Adrenal gland (tissue), 12 donors: Measurements from ENCODE around the gene BTBD1. TPM values are rescaled to one million over a fixed set of nuclear protein-coding genes. Genes with fewer than 3 reads are reported as not detected.
"Not testable (repeated sequence)": the region's sequence is repeated elsewhere in the genome, so short reads cannot be mapped to it uniquely, and the experiment has no call there.

Experiments
- DNase-seq, 7 donors: peaks; one replicate each; pipeline ENCODE4 v3.0.0-alpha.2; 2019 to 2020
- H3K27ac ChIP-seq, 5 donors: fragments of 200-600 bp; sonication (generic) in 4 of 5; 1 replicate in 3 of 5; 2 replicates in 2 of 5; pipeline versions ENCODE4 v1.5.1 to v1.8.0; 2016 to 2020; ENCODE audit warnings: mild to moderate bottlenecking in 1 of 5
- H3K27me3 ChIP-seq: fragments of 200-600 bp; 2 replicates; pipeline ENCODE4 v1.8.0; 2021
- H3K36me3 ChIP-seq, 2 donors: fragments of 200-600 bp; replicated peaks in 1 of 2; 1 replicate in 1 of 2; 2 replicates in 1 of 2; pipeline versions ENCODE4 v1.5.1 to v1.8.0; 2018 to 2022
- H3K4me1 ChIP-seq, 2 donors: fragments of 200-600 bp; replicated peaks in 1 of 2; 1 replicate in 1 of 2; 2 replicates in 1 of 2; pipeline versions ENCODE4 v1.5.1 to v1.8.0; 2018 to 2021
- H3K4me3 ChIP-seq, 4 donors: fragments of 200-600 bp; sonication (generic) in 3 of 4; one replicate each; pipeline ENCODE4 v1.5.1; 2016 to 2018
- H3K9me3 ChIP-seq, 3 donors: fragments of 200-600 bp; sonication (generic) in 1 of 3; replicated peaks in 1 of 3; 1 replicate in 2 of 3; 2 replicates in 1 of 3; pipeline versions ENCODE4 v1.5.1 to v1.8.0; 2016 to 2021
- CTCF ChIP-seq, 6 experiments: fragments of 450-650 bp in 4 of 6; fragments of 200-600 bp in 2 of 6; sonication (generic) in 1 of 6; IDR thresholded peaks; 1 replicate in 5 of 6; 2 replicates in 1 of 6; pipeline versions ENCODE4 v1.5.1 to v1.8.0; 2016 to 2021; ENCODE audit warnings: antibody characterized with exemption in 6 of 6, mild to moderate bottlenecking in 2 of 6, moderate library complexity in 1 of 6
- POLR2A ChIP-seq, 2 donors: fragments of 450-650 bp; IDR thresholded peaks; one replicate each; pipeline ENCODE4 v1.6.1; 2017; ENCODE audit warnings: antibody characterized with exemption in 2 of 2, mild to moderate bottlenecking in 2 of 2, moderate library complexity in 1 of 2
- WGBS, 4 donors: extraction: QIAGEN DNeasy Blood & Tissue Kit in 2 of 4; methylation state at CpG; one replicate each; pipeline versions ENCODE4 v1.1.5 to v1.1.7; 2013 to 2017; 5-methylcytosine and 5-hydroxymethylcytosine counted together
- intact Hi-C, 2 donors: fragments of 100-400 bp; cut with DNase I; formaldehyde crosslinking; loops; one replicate each; pipeline versions ENCODE4 v1.14.1 to v1.15.0; 2022 to 2023
- polyA plus RNA-seq, 3 donors: library from polyadenylated mRNA; stranded (reverse); fragments of 200-250 nt in 2 of 3; fragments of 350-450 nt in 1 of 3; fragmentation: Illumina TruSeq in 1 of 3; extraction: RNeasy Lipid Tissue Mini Kit (QIAGEN cat#74804) in 1 of 3; gene quantifications; one replicate each; pipeline ENCODE4 v1.2.3, GENCODE V29; 2013 to 2014
- total RNA-seq, 9 donors: library from RNA; depleted of rRNA in 4 of 9; stranded (reverse); fragments of >200 nt in 4 of 9; fragments of 120-200 nt in 1 of 9; fragmentation: NEBNext Ultra II Directional in 1 of 9; extraction: Animal tissue kit (Norgen Biotek cat#: 25700) in 1 of 9; gene quantifications; one replicate each; pipeline versions ENCODE4 v1.1.0 to v1.2.4, GENCODE V29; 2013 to 2023
- donor health status: healthy with polysubstance abuse.
- donor health status: Bipolar disorder and iron deficiency.
- donor health status: DM: yes; HTN: yes; CAD: no.
- donor health status: DM: no; HTN: no; CAD: no.
- donor health status: DM: no; HTN: no; CAD: no.
- donor health status: DM: yes; HTN: yes; CAD: no.

Gene BTBD1
- total and polyA plus RNA-seq, 12 donors = 7.2 to 72.6 (median 49.7) TPM

- intact Hi-C loops = no loop called here
- no peak for DNase-seq
These were observed 31.0 kb upstream of the BTBD1 start for GRCh38 chr15:83098079-83098478.

GRCh38 chr15:83094583-83094982 lies 27.5 kb upstream of the BTBD1 start:
- H3K4me1 ChIP-seq = no peaks in the 10 kb centered on the region
- WGBS, 4 donors = 77 to 92% (median 88%) methylated on average over 4 to 5 of the region's 5 CpGs
- TF ChIP-seq CTCF (IDR thresholded peaks at IDR 0.05) (no peak), POLR2A (IDR thresholded peaks at IDR 0.05) (no peak)
- H3K4me3 ChIP-seq = no peak overlapping the region
- H3K27me3 ChIP-seq = no peaks in the 10 kb centered on the region
- H3K36me3 ChIP-seq = no peaks in the 10 kb centered on the region
- no peaks in the 10 kb centered on the region for H3K9me3 ChIP-seq
- no peak overlapping the region for H3K27ac ChIP-seq
- no peak for DNase-seq
- intact Hi-C loops = no loop called here

More at GRCh38 chr15:83098079-83098478, 31.0 kb upstream of the BTBD1 start:
- no peaks in the 10 kb centered on the region for H3K4me1 ChIP-seq
- no peak overlapping the region for H3K27ac ChIP-seq
- TF ChIP-seq POLR2A (IDR thresholded peaks at IDR 0.05) (no peak), CTCF (IDR thresholded peaks at IDR 0.05) (no peak)
- no peaks in the 10 kb centered on the region for H3K36me3 ChIP-seq
- no peaks in the 10 kb centered on the region for H3K27me3 ChIP-seq
- H3K4me3 ChIP-seq = no peak overlapping the region
- H3K9me3 ChIP-seq = no peaks in the 10 kb centered on the region

GRCh38 chr15:83092309-83092976 lies 25.4 kb upstream of the BTBD1 start:
- TF ChIP-seq POLR2A (IDR thresholded peaks at IDR 0.05) (peak; percentile 37 to 53), CTCF (IDR thresholded peaks at IDR 0.05) (no peak)
- WGBS, 4 donors = 66 to 78% (median 70%) methylated on average over 4 of the region's 4 CpGs
- peak in 5 of 7 donors; percentile 38 to 70 (median 61) for DNase-seq
- Histone ChIP-seq H3K9me3 (no peaks in the 10 kb centered on the region), H3K36me3 (no peaks in the 10 kb centered on the region), H3K4me1 (no peaks in the 10 kb centered on the region), H3K4me3 (no peak overlapping the region), H3K27me3 (no peaks in the 10 kb centered on the region), H3K27ac (peak overlapping the region in 2 of 5 donors; percentile 42 to 67)
- intact Hi-C loops = no loop called here

- H3K4me1 ChIP-seq, H3K4me3 ChIP-seq, H3K36me3 ChIP-seq, H3K9me3 ChIP-seq, DNase-seq, H3K27me3 ChIP-seq, intact Hi-C loops: not testable (repeated sequence)
- WGBS, 4 donors = 77 to 83% (median 80%) methylated on average over 3 of the region's 3 CpGs
- peak overlapping the region in 2 of 5 donors; percentile 42 to 67 for H3K27ac ChIP-seq
These were observed 24.9 kb upstream of the BTBD1 start for GRCh38 chr15:83091965-83092308.

- Histone ChIP-seq H3K27me3 (no peaks in the 10 kb centered on the region), H3K36me3 (no peaks in the 10 kb centered on the region), H3K4me1 (no peaks in the 10 kb centered on the region), H3K4me3 (no peak overlapping the region), H3K9me3 (no peaks in the 10 kb centered on the region), H3K27ac (no peak overlapping the region)
- intact Hi-C loops = no loop called here
- TF ChIP-seq CTCF (IDR thresholded peaks at IDR 0.05) = no peak
- TF ChIP-seq POLR2A (IDR thresholded peaks at IDR 0.05) = no peak
- 48 to 69% (median 60%) methylated on average over 4 of the region's 4 CpGs for WGBS, 4 donors
- DNase-seq = no peak
These were observed 23.4 kb upstream of the BTBD1 start for GRCh38 chr15:83090465-83090864.
